Breast epithelium (tissue), 4 donors: ENCODE results near the gene PCSK1N. TPM values are rescaled to one million over a fixed set of nuclear protein-coding genes. Genes with fewer than 3 reads are reported as not detected.

Experiments
- DNase-seq, 2 donors: peaks; one replicate each; pipeline ENCODE4 v3.0.0-alpha.2; 2019; ENCODE audit warnings: low spot score in 2 of 2
- H3K27ac ChIP-seq, 2 donors: fragments of 200-600 bp; sonication (generic) in 1 of 2; one replicate each; pipeline ENCODE4 v1.5.1; 2016 to 2019; ENCODE audit warnings: mild to moderate bottlenecking in 1 of 2
- H3K27me3 ChIP-seq, 2 donors: fragments of 200-600 bp; sonication (generic) in 1 of 2; one replicate each; pipeline versions ENCODE4 v1.5.1 to v1.6.0; 2017 to 2019; ENCODE audit warnings: control low read depth in 1 of 2, mild to moderate bottlenecking in 1 of 2
- H3K36me3 ChIP-seq: fragments of 200-600 bp; one replicate; pipeline ENCODE4 v1.5.1; 2019
- H3K4me1 ChIP-seq, 2 donors: fragments of 200-600 bp; sonication (generic); one replicate each; pipeline ENCODE4 v1.5.1; 2016 to 2019; ENCODE audit warnings: control low read depth in 1 of 2
- H3K4me3 ChIP-seq, 3 donors: fragments of 200-600 bp; sonication (generic); 1 replicate in 2 of 3; 2 replicates in 1 of 3; pipeline ENCODE4 v1.5.1; 2016 to 2019; ENCODE audit warnings: mild to moderate bottlenecking in 3 of 3, moderate library complexity in 2 of 3
- H3K9me3 ChIP-seq, 2 donors: fragments of 200-600 bp; sonication (generic) in 1 of 2; one replicate each; pipeline ENCODE4 v1.5.1; 2016 to 2019; ENCODE audit warnings: control low read depth in 1 of 2
- CTCF ChIP-seq, 3 donors: fragments of 450-650 bp; IDR thresholded peaks; one replicate each; pipeline ENCODE4 v1.5.1; 2016 to 2017; ENCODE audit warnings: antibody characterized with exemption in 3 of 3, mild to moderate bottlenecking in 3 of 3, moderate library complexity in 3 of 3
- POLR2A ChIP-seq: fragments of 450-650 bp; IDR thresholded peaks from one replicate; pipeline ENCODE4 v1.6.1; 2016; ENCODE audit warnings: antibody characterized with exemption, mild to moderate bottlenecking, moderate library complexity
- POLR2AphosphoS5 ChIP-seq, 3 donors: sonication (generic); formaldehyde crosslinking; IDR thresholded peaks; one replicate each; pipeline ENCODE4 v1.6.1; 2017; ENCODE audit warnings: antibody characterized with exemption in 3 of 3
- intact Hi-C: fragments of 100-400 bp; cut with DNase I; formaldehyde crosslinking; loops from one replicate; pipeline ENCODE4 v1.15.1; 2023; ENCODE audit warnings: low total_unique reads
- total RNA-seq, 3 donors: library from RNA; depleted of rRNA; stranded (reverse); fragments of >200 nt; gene quantifications; one replicate each; pipeline ENCODE4 v1.1.0, GENCODE V29; 2016

Gene PCSK1N
- total RNA-seq, 3 donors from 2014 or later: 1.4 to 3.6 (median 2.2) TPM

- no peak overlapping the region for H3K4me3 ChIP-seq
- intact Hi-C loops: no loop called here
- H3K9me3 ChIP-seq: no peaks in the 10 kb centered on the region
- peaks cover 0 to 52% of the 10 kb centered on the region in 2 donors for H3K27me3 ChIP-seq
- H3K27ac ChIP-seq: no peak overlapping the region
- no peak for TF ChIP-seq CTCF (IDR thresholded peaks at IDR 0.05)
- no peak for TF ChIP-seq POLR2A
- no peak for TF ChIP-seq POLR2AphosphoS5 (IDR thresholded peaks at IDR 0.05)
- no peak for DNase-seq
- no peaks in the 10 kb centered on the region for H3K4me1 ChIP-seq
- no peaks in the 10 kb centered on the region for H3K36me3 ChIP-seq
Observed at GRCh38 chrX:48852857-48853256, 17.4 kb upstream of the PCSK1N start.

- intact Hi-C loops: no loop called here
- TF ChIP-seq CTCF (IDR thresholded peaks at IDR 0.05) (no peak), POLR2AphosphoS5 (IDR thresholded peaks at IDR 0.05) (no peak), POLR2A (no peak)
- H3K9me3 ChIP-seq: no peaks in the 10 kb centered on the region
Observed at GRCh38 chrX:48848847-48849246, 13.4 kb upstream of the PCSK1N start.

GRCh38 chrX:48839686-48840085, 4.3 kb upstream of the PCSK1N start:
- TF ChIP-seq POLR2A (no peak), CTCF (IDR thresholded peaks at IDR 0.05) (no peak), POLR2AphosphoS5 (IDR thresholded peaks at IDR 0.05) (no peak)
- Histone ChIP-seq H3K27me3 (peaks cover 0 to 7% of the 10 kb centered on the region in 2 donors), H3K9me3 (no peaks in the 10 kb centered on the region), H3K27ac (no peak overlapping the region), H3K4me3 (no peak overlapping the region), H3K4me1 (no peaks in the 10 kb centered on the region), H3K36me3 (no peaks in the 10 kb centered on the region)
- no peak for DNase-seq
- intact Hi-C loops: no loop called here

More at GRCh38 chrX:48848847-48849246, 13.4 kb upstream of the PCSK1N start:
- no peaks in the 10 kb centered on the region for H3K4me1 ChIP-seq
- H3K4me3 ChIP-seq: no peak overlapping the region
- no peaks in the 10 kb centered on the region for H3K36me3 ChIP-seq
- H3K27ac ChIP-seq: no peak overlapping the region
- peaks cover 0 to 59% of the 10 kb centered on the region in 2 donors for H3K27me3 ChIP-seq
- DNase-seq: no peak

- intact Hi-C loops: no loop called here
Observed at GRCh38 chrX:48834383-48834709, 1.1 kb downstream of the PCSK1N start.

More at GRCh38 chrX:48834383-48834709, 1.1 kb downstream of the PCSK1N start:
- no peak for TF ChIP-seq CTCF (IDR thresholded peaks at IDR 0.05)
- no peak for TF ChIP-seq POLR2AphosphoS5 (IDR thresholded peaks at IDR 0.05)
- TF ChIP-seq POLR2A: no peak
- Histone ChIP-seq H3K9me3 (no peaks in the 10 kb centered on the region), H3K27me3 (peaks cover 0 to 43% of the 10 kb centered on the region in 2 donors), H3K36me3 (no peaks in the 10 kb centered on the region), H3K4me1 (no peaks in the 10 kb centered on the region), H3K27ac (no peak overlapping the region), H3K4me3 (peak overlapping the region in 1 of 3 donors; percentile 60)
- DNase-seq: no peak
